DMS114 treated with DMSO at 0.1 percent for 48 hours (cell line): ENCODE results near the gene ZPBP2.

Source experiments
- DNase-seq: peaks from one replicate; lab custom pipeline; 2025; ENCODE audit not compliant: unreplicated experiment; lab: John Stamatoyannopoulos, UW

Gene ZPBP2

GRCh38 chr17:39908789-39909352 is 40.9 kb downstream of the ZPBP2 start:
- no peak for DNase-seq

GRCh38 chr17:39913989-39914388 is 46.0 kb downstream of the ZPBP2 start:
- no peak for DNase-seq

GRCh38 chr17:39915559-39915958 is 47.6 kb downstream of the ZPBP2 start:
- no peak for DNase-seq

- DNase-seq: peak; percentile 47
These were observed 48.9 kb downstream of the ZPBP2 start for GRCh38 chr17:39916918-39917317.

GRCh38 chr17:39919087-39919683 is 51.2 kb downstream of the ZPBP2 start:
- no peak for DNase-seq

GRCh38 chr17:39920218-39921210 is 52.5 kb downstream of the ZPBP2 start:
- DNase-seq: no peak

GRCh38 chr17:39921323-39921722 is 53.3 kb downstream of the ZPBP2 start:
- no peak for DNase-seq

- DNase-seq: no peak
These were observed 54.0 kb downstream of the ZPBP2 start for GRCh38 chr17:39922006-39922405.

GRCh38 chr17:39923230-39923629 is 55.2 kb downstream of the ZPBP2 start:
- no peak for DNase-seq

- DNase-seq: no peak
These were observed 56.1 kb downstream of the ZPBP2 start for GRCh38 chr17:39923836-39924690.

- DNase-seq: no peak
These were observed 56.7 kb downstream of the ZPBP2 start for GRCh38 chr17:39924691-39925055.

- no peak for DNase-seq
These were observed 57.5 kb downstream of the ZPBP2 start for GRCh38 chr17:39925282-39926134.

GRCh38 chr17:39926135-39926587 is 58.2 kb downstream of the ZPBP2 start:
- DNase-seq: no peak

- no peak for DNase-seq
These were observed 58.6 kb downstream of the ZPBP2 start for GRCh38 chr17:39926588-39927100.
